K562 (cell line): Measurements from ENCODE around the gene WFIKKN2. TPM values are rescaled to one million over a fixed set of nuclear protein-coding genes. Genes with fewer than 3 reads are reported as not detected.

ENCODE experiments used
- AFF1 ChIP-seq, 2 experiments: fragments of 450-650 bp; IDR thresholded peaks; 2 replicates each; pipeline ENCODE4 v1.6.1; 2018; ENCODE audit warnings: mild to moderate bottlenecking in 2 of 2, low read depth in 1 of 2; ENCODE audit not compliant: partially characterized antibody in 2 of 2
- CCNT2 ChIP-seq: IDR thresholded peaks from 2 replicates; pipeline ENCODE4 v1.6.1; 2011; ENCODE audit warnings: borderline replicate concordance, low read depth, mild to moderate bottlenecking, moderate library complexity, mixed read lengths, low read length; ENCODE audit not compliant: insufficient read length; ENCODE audit errors: extremely low read depth
- FIP1L1 ChIP-seq: fragments of 200-400 bp; formaldehyde crosslinking; IDR thresholded peaks from 2 replicates; pipeline ENCODE4 v1.6.1; 2018; ENCODE audit warnings: mild to moderate bottlenecking, low read depth, low read length; ENCODE audit not compliant: poor library complexity, severe bottlenecking
- MAZ ChIP-seq, 2 experiments: fragments of 450-650 bp in 1 of 2; sonication (generic) in 1 of 2; formaldehyde crosslinking; IDR thresholded peaks in 1 of 2; conservative IDR thresholded peaks in 1 of 2; 2 replicates each; pipeline versions ENCODE4 v1.4.0 to v1.5.0; 2020; ENCODE audit warnings: mild to moderate bottlenecking in 1 of 2, missing genetic modification reagents in 1 of 2
- MBD1 ChIP-seq: fragments of 250-450 bp; sonication (Bioruptor Pico); IDR thresholded peaks from 2 replicates; pipeline ENCODE4 v1.8.0; 2022; ENCODE audit warnings: inconsistent platforms
- MLLT1 ChIP-seq, 2 experiments: fragments of 450-650 bp; IDR thresholded peaks; 2 replicates each; pipeline ENCODE4 v1.6.1; 2016
- NFIX ChIP-seq: fragments of 250-450 bp; sonication (Bioruptor Pico); IDR thresholded peaks from 2 replicates; pipeline ENCODE4 v1.4.0; 2020; ENCODE audit warnings: low read depth, mild to moderate bottlenecking, moderate library complexity
- POLR2A ChIP-seq: fragments of 450-650 bp; conservative IDR thresholded peaks from 2 replicates; pipeline ENCODE4 v1.6.1; 2016
- ZBED1 ChIP-seq: IDR thresholded peaks from 2 replicates; pipeline ENCODE4 v1.6.1; 2014
- ZBTB7A ChIP-seq: IDR thresholded peaks from 2 replicates; pipeline ENCODE4 v1.6.1; 2011; ENCODE audit warnings: low read depth, mild to moderate bottlenecking, low read length, moderate library complexity, borderline replicate concordance; ENCODE audit not compliant: control insufficient read depth
- ZNF766 ChIP-seq: fragments of 200-800 bp; sonication (Bioruptor generic); conservative IDR thresholded peaks from 2 replicates; pipeline ENCODE4 v1.6.1; 2016; ENCODE audit warnings: missing genetic modification characterization, missing compliant biosample characterization
- ZNF830 ChIP-seq: fragments of 250-450 bp; sonication (Bioruptor Pico); IDR thresholded peaks from 2 replicates; pipeline ENCODE4 v1.5.0; 2021; ENCODE audit warnings: mild to moderate bottlenecking
- polyA plus RNA-seq, 8 experiments: library from polyadenylated mRNA; depleted of rRNA in 4 of 8; stranded (reverse) in 5 of 8; unstranded in 3 of 8; fragments of >200 nt; fragmentation: Nextera tagmentation in 2 of 8; fragmentation: Illumina TruSeq in 1 of 8; extraction: Ambion mirVana in 2 of 8; extraction: Trizol in 1 of 8; gene quantifications; 2 replicates each; pipeline versions ENCODE4 v1.2.1 to v1.2.3, GENCODE V29; 2011 to 2014; ENCODE audit warnings: inconsistent platforms in 1 of 8, missing spikeins in 1 of 8
- total RNA-seq, 7 experiments: library from RNA; depleted of rRNA in 6 of 7; stranded (reverse); fragments of >200 nt in 6 of 7; fragmentation: Illumina TruSeq in 2 of 7; extraction: Trizol in 2 of 7; gene quantifications; 2 replicates each; pipeline versions ENCODE4 v1.2.1 to v1.2.3, GENCODE V29; 2011 to 2021; ENCODE audit warnings: low replicate concordance in 1 of 7
- TF ChIP-seq, protein P1 (sequence below): fragments of 250-450 bp; sonication (Bioruptor Pico); IDR thresholded peaks from 2 replicates; pipeline ENCODE4 v1.4.0; 2020; ENCODE audit warnings: mild to moderate bottlenecking, moderate library complexity, borderline replicate concordance
- TF ChIP-seq, protein P2 (sequence below): fragments of 450-650 bp; formaldehyde crosslinking; IDR thresholded peaks from 2 replicates; pipeline ENCODE4 v1.4.0; 2020; ENCODE audit warnings: mild to moderate bottlenecking, moderate library complexity

Gene WFIKKN2
- total and polyA plus RNA-seq, 9 of the 15 experiments (the other 6 are each of a cell fraction or from before 2014, with no cell fraction given) = 0.07 TPM; not detected in 8

DNA sequence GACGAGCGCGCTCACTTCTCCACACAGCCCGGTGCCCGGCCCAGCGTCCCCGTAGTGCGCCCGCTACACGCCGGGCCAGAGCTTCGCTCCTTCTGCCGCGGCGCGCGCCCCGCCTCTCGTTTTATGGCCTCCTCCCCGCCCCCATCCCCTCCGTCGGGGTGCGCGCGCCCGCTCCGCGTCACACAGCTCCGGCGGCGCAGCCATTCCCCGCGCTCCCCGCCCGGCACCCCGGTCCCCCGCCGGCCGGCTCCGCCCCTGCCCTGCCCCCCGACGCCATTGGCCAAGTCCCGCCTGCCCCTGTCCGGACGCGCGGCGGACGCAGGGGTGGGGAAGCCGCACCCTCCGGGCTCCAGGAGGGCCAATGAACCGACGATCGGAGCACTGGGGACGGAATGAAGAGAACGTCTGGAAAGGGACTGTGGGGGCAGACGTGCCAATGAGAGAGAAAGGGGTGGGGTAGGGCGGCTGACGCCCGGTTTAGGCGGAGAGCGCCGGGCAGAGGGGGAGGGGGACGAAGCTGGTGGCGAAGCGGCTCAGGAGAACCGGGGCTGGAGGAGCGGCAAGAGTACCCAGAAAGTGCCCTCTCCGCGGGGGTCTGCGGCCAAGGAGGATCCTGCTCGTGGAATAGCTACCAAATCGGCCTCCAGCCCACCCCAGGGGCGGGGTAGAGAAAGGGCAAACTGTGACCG is 31.0 kb downstream of the WFIKKN2 start, which contains the start of gene TOB1 (continued):
- TF ChIP-seq AFF1 (IDR thresholded peaks at IDR 0.05; ENCODE audit: low read depth in 1 of 2, partially characterized antibody in 2 of 2) (peak in 1 of 2 experiments; percentile 11), ZNF830 (CRISPR knock-in tag) (0 out of 2 replicates have a peak, but pooled peaks have one; percentile 50), NFIX (CRISPR knock-in tag) (0 out of 2 replicates have a peak, but pooled peaks have one; percentile 8), ZNF766 (CRISPR knock-in tag) (peak; percentile 26; the same call in 1 of the 2 replicates), MLLT1 (IDR thresholded peaks at IDR 0.05) (peak in 1 of 2 experiments; percentile 23; a peak in 1 of 4 replicates), MBD1 (CRISPR knock-in tag) (no peak), ZBED1 (peak; percentile 72; the same call in 1 of the 2 replicates), POLR2A (peak; percentile 99), FIP1L1 (peak; percentile 86), ZBTB7A (peak; percentile 71; the same call in 1 of the 2 replicates), CCNT2 (peak; percentile 74), MAZ (CRISPR knock-in tag; conservative IDR thresholded peaks at IDR 0.05 in 1 of 2, IDR thresholded peaks at IDR 0.05 in 1 of 2) (peak; percentile 82 to 83; a peak in 3 of 4 replicates)
- TF ChIP-seq, protein P1, sequence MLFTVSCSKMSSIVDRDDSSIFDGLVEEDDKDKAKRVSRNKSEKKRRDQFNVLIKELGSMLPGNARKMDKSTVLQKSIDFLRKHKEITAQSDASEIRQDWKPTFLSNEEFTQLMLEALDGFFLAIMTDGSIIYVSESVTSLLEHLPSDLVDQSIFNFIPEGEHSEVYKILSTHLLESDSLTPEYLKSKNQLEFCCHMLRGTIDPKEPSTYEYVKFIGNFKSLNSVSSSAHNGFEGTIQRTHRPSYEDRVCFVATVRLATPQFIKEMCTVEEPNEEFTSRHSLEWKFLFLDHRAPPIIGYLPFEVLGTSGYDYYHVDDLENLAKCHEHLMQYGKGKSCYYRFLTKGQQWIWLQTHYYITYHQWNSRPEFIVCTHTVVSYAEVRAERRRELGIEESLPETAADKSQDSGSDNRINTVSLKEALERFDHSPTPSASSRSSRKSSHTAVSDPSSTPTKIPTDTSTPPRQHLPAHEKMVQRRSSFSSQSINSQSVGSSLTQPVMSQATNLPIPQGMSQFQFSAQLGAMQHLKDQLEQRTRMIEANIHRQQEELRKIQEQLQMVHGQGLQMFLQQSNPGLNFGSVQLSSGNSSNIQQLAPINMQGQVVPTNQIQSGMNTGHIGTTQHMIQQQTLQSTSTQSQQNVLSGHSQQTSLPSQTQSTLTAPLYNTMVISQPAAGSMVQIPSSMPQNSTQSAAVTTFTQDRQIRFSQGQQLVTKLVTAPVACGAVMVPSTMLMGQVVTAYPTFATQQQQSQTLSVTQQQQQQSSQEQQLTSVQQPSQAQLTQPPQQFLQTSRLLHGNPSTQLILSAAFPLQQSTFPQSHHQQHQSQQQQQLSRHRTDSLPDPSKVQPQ (CRISPR knock-in tag) = no peak
- TF ChIP-seq, protein P2, sequence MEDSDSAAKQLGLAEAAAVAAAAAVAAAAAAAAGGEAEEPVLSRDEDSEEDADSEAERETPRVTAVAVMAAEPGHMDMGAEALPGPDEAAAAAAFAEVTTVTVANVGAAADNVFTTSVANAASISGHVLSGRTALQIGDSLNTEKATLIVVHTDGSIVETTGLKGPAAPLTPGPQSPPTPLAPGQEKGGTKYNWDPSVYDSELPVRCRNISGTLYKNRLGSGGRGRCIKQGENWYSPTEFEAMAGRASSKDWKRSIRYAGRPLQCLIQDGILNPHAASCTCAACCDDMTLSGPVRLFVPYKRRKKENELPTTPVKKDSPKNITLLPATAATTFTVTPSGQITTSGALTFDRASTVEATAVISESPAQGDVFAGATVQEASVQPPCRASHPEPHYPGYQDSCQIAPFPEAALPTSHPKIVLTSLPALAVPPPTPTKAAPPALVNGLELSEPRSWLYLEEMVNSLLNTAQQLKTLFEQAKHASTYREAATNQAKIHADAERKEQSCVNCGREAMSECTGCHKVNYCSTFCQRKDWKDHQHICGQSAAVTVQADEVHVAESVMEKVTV (CRISPR knock-in tag) = peak; percentile 40
